Caco-2 (cell line): ENCODE measurements around the gene ZBTB26. TPM values are rescaled to one million over a fixed set of nuclear protein-coding genes. Genes with fewer than 3 reads are reported as not detected.
A peak's percentile ranks its signal among the peaks of the same experiment; 100 is the strongest.

Source experiments
- BruUV-seq: library from RNA; stranded (reverse); fragments of 400-500 nt; replicated peaks from 2 replicates; lab custom pipeline; 2021; lab: Mats Ljungman, UMichigan
- CTCF ChIA-PET: fragments of 300-600 bp; sonication (Branson Sonifier 250); formaldehyde crosslinking; loops from one replicate; lab custom pipeline; 2022; ENCODE audit warnings: antibody characterized with exemption; lab: Charles Lee
- POLR2A ChIA-PET: fragments of 300-600 bp; sonication (Branson Sonifier 250); formaldehyde crosslinking; loops from one replicate; lab custom pipeline; 2022; ENCODE audit warnings: antibody characterized with exemption; lab: Charles Lee
- DNase-seq, 2 experiments: peaks; one replicate each; pipeline versions ENCODE4 v3.0.0 to v3.0.0-alpha.2; 2020 to 2022
- H3K27me3 ChIP-seq: replicated peaks from 2 replicates; pipeline ENCODE4 v1.6.0; 2011; ENCODE audit warnings: low read length; ENCODE audit not compliant: control insufficient read depth, insufficient read depth
- H3K36me3 ChIP-seq: 2 replicates; pipeline ENCODE4 v1.5.1; 2011; ENCODE audit warnings: low read length; ENCODE audit not compliant: control insufficient read depth, insufficient read depth
- H3K4me1 ChIP-seq: fragments of 250-450 bp; sonication (Bioruptor Pico); 2 replicates; pipeline ENCODE4 v1.5.1; 2020; ENCODE audit warnings: mild to moderate bottlenecking
- H3K4me3 ChIP-seq: 2 replicates; pipeline ENCODE4 v1.5.1; 2011; ENCODE audit warnings: low read depth, mild to moderate bottlenecking, control low read depth, low read length
- H3K9me3 ChIP-seq: fragments of 250-450 bp; sonication (Bioruptor Pico); 2 replicates; pipeline ENCODE4 v1.5.1; 2020; ENCODE audit warnings: mild to moderate bottlenecking, moderate library complexity
- H3K27ac Mint-ChIP-seq: one replicate; pipeline ENCODE4 v1.8.0; 2022; ENCODE audit warnings: mixed read lengths; ENCODE audit not compliant: unreplicated experiment
- H3K27me3 Mint-ChIP-seq: one replicate; pipeline ENCODE4 v1.8.0; 2022; ENCODE audit warnings: mixed read lengths; ENCODE audit not compliant: insufficient read depth, unreplicated experiment
- H3K36me3 Mint-ChIP-seq: one replicate; pipeline ENCODE4 v1.8.0; 2022; ENCODE audit warnings: mild to moderate bottlenecking, mixed read lengths; ENCODE audit not compliant: insufficient read depth, unreplicated experiment
- H3K4me1 Mint-ChIP-seq: one replicate; pipeline ENCODE4 v1.8.0; 2022; ENCODE audit warnings: low read depth, mixed read lengths; ENCODE audit not compliant: unreplicated experiment
- H3K4me3 Mint-ChIP-seq: one replicate; pipeline ENCODE4 v1.8.0; 2022; ENCODE audit warnings: mild to moderate bottlenecking, moderate library complexity, mixed read lengths; ENCODE audit not compliant: unreplicated experiment
- H3K9me3 Mint-ChIP-seq: one replicate; pipeline ENCODE4 v1.8.0; 2022; ENCODE audit warnings: mixed read lengths; ENCODE audit not compliant: unreplicated experiment
- CTCF ChIP-seq, 2 experiments: fragments of 200-600 bp in 1 of 2; IDR thresholded peaks; 1 replicate in 1 of 2; 2 replicates in 1 of 2; pipeline versions ENCODE4 v1.5.1 to v1.8.0; 2011 to 2022; ENCODE audit warnings: antibody characterized with exemption in 1 of 2, control low read depth in 1 of 2, inconsistent platforms in 1 of 2, low read depth in 1 of 2, low read length in 1 of 2, mild to moderate bottlenecking in 1 of 2, moderate library complexity in 1 of 2; ENCODE audit not compliant: insufficient read depth in 1 of 2, severe bottlenecking in 1 of 2, unreplicated experiment in 1 of 2
- intact Hi-C: fragments of 100-400 bp; cut with micrococcal nuclease; formaldehyde crosslinking; loops from one replicate; pipeline ENCODE4 v1.10.0; 2022; ENCODE audit not compliant: unreplicated experiment
- total RNA-seq: library from RNA; stranded (reverse); gene quantifications from 2 replicates; pipeline ENCODE4 v1.2.3, GENCODE V29; 2022

The ZBTB26 gene
- total RNA-seq, 1 experiment from 2014 or later = 8.7 TPM

GRCh38 chr9:122897969-122898368, 33.3 kb downstream of the ZBTB26 start:
- peaks cover 46% of the 10 kb centered on the region for H3K36me3 Mint-ChIP-seq
- H3K27ac Mint-ChIP-seq = no peak overlapping the region
- POLR2A ChIA-PET = interaction anchor here (0.7 kb wide), 1 partner anchor 1768 kb away, joined by 12 read pairs; no protein-coding TSS in a partner anchor
- no peak for TF ChIP-seq CTCF (IDR thresholded peaks at IDR 0.05; ENCODE audit: insufficient read depth in 1 of 2, low read depth in 1 of 2, low read length in 1 of 2, severe bottlenecking in 1 of 2, unreplicated experiment in 1 of 2)
- Histone ChIP-seq H3K9me3 (no peaks in the 10 kb centered on the region), H3K4me3 (no peak overlapping the region), H3K36me3 (no peaks in the 10 kb centered on the region), H3K27me3 (no peaks in the 10 kb centered on the region), H3K4me1 (no peaks in the 10 kb centered on the region; the same call in 1 of the 2 replicates)
- DNase-seq = no peak
- BruUV-seq = no TSS peak
- H3K4me1 Mint-ChIP-seq = peaks cover 8% of the 10 kb centered on the region
- no peaks in the 10 kb centered on the region for H3K9me3 Mint-ChIP-seq
- CTCF ChIA-PET = interaction anchor here (0.7 kb wide), 1 partner anchor 62 kb away, joined by 7 read pairs; no protein-coding TSS in a partner anchor
- H3K4me3 Mint-ChIP-seq = no peak overlapping the region
- intact Hi-C loops = no loop called here
- H3K27me3 Mint-ChIP-seq = no peaks in the 10 kb centered on the region

- CTCF ChIA-PET = no interaction called here
- H3K4me3 Mint-ChIP-seq = no peak overlapping the region
- no peaks in the 10 kb centered on the region for H3K9me3 ChIP-seq
- H3K4me3 ChIP-seq = no peak overlapping the region
- POLR2A ChIA-PET = no interaction called here
- H3K36me3 ChIP-seq = no peaks in the 10 kb centered on the region
- intact Hi-C loops = no loop called here
- H3K27me3 Mint-ChIP-seq = no peaks in the 10 kb centered on the region
- H3K4me1 ChIP-seq = no peaks in the 10 kb centered on the region
- H3K4me1 Mint-ChIP-seq = no peaks in the 10 kb centered on the region
- TSS peak; percentile 6 for BruUV-seq
- DNase-seq = no peak
- H3K27me3 ChIP-seq = no peaks in the 10 kb centered on the region
- H3K9me3 Mint-ChIP-seq = no peaks in the 10 kb centered on the region
- H3K27ac Mint-ChIP-seq = no peak overlapping the region
- H3K36me3 Mint-ChIP-seq = peaks cover 71% of the 10 kb centered on the region
- no peak for TF ChIP-seq CTCF (IDR thresholded peaks at IDR 0.05; ENCODE audit: insufficient read depth in 1 of 2, low read depth in 1 of 2, low read length in 1 of 2, severe bottlenecking in 1 of 2, unreplicated experiment in 1 of 2)
These were observed 42.8 kb downstream of the ZBTB26 start for GRCh38 chr9:122888480-122888879.

GRCh38 chr9:122883125-122883524, 48.2 kb downstream of the ZBTB26 start:
- no TSS peak for BruUV-seq
- CTCF ChIA-PET = no interaction called here
- Histone ChIP-seq H3K9me3 (no peaks in the 10 kb centered on the region), H3K4me1 (no peaks in the 10 kb centered on the region), H3K36me3 (no peaks in the 10 kb centered on the region; the same call in 1 of the 2 replicates), H3K4me3 (no peak overlapping the region), H3K27me3 (no peaks in the 10 kb centered on the region)
- H3K4me1 Mint-ChIP-seq = no peaks in the 10 kb centered on the region
- intact Hi-C loops = no loop called here
- POLR2A ChIA-PET = no interaction called here
- H3K36me3 Mint-ChIP-seq = peaks cover 66% of the 10 kb centered on the region
- no peak overlapping the region for H3K27ac Mint-ChIP-seq
- no peaks in the 10 kb centered on the region for H3K9me3 Mint-ChIP-seq
- TF ChIP-seq CTCF (IDR thresholded peaks at IDR 0.05; ENCODE audit: insufficient read depth in 1 of 2, low read depth in 1 of 2, low read length in 1 of 2, severe bottlenecking in 1 of 2, unreplicated experiment in 1 of 2) = no peak
- H3K4me3 Mint-ChIP-seq = no peak overlapping the region
- no peaks in the 10 kb centered on the region for H3K27me3 Mint-ChIP-seq
- no peak for DNase-seq
